Measurements from ENCODE around the gene CCDC188. TPM values are rescaled to one million over a fixed set of nuclear protein-coding genes. Genes with fewer than 3 reads are reported as not detected.
"Not testable (repeated sequence)": the region's sequence is repeated elsewhere in the genome, so short reads cannot be mapped to it uniquely, and the experiment has no call there.

The CCDC188 gene
- total RNA-seq, 2 experiments from 2014 or later: not detected

DNA sequence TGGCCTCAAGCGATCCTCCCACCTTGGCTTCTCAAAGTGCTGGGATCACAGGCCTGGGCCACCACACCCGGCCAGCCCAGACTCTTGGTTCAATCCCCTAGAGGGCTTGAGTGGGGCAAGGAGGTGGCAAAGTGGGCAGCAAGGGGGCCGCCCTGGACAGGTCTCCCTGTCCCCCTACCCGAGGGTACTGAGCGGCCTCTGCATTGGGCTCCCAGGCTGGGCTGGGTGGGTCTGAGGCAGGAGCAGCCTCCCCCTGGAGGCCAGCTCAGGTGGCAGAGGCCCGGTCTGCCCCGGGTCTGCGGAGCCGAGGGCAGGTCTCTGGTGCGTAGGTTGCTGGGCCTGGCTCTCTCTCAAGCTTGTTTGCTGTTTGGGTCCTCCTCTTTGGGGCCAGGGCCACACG is 22.4 kb upstream of the CCDC188 start:
- ChIA-PET POLR2A (no interaction called here), CTCF (no interaction called here)

DNA sequence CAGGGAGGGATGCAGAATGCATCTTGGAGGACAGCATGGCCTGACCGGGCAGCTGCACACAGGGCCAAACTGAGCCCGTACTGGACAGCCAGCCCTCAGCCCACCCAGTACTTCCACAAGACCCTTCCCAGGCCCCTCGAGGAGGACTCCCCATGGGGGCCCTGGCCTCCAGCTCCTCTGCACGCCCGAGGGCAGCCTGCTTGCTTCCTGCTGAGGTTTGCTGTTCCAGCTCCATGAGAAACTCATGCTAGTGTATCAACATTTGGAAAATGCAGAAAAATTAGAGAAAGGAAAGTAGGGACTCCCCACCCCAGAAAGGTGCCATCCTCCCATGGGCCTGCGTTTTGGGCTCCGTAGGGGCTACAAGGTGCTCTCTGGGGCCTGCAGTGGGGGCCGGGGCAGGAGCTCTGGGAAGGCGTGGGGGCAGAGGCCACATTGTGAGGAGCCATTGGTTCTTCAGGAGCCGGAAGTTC is 21.3 kb upstream of the CCDC188 start:
- CTCF ChIA-PET: no interaction called here
- POLR2A ChIA-PET: no interaction called here

DNA sequence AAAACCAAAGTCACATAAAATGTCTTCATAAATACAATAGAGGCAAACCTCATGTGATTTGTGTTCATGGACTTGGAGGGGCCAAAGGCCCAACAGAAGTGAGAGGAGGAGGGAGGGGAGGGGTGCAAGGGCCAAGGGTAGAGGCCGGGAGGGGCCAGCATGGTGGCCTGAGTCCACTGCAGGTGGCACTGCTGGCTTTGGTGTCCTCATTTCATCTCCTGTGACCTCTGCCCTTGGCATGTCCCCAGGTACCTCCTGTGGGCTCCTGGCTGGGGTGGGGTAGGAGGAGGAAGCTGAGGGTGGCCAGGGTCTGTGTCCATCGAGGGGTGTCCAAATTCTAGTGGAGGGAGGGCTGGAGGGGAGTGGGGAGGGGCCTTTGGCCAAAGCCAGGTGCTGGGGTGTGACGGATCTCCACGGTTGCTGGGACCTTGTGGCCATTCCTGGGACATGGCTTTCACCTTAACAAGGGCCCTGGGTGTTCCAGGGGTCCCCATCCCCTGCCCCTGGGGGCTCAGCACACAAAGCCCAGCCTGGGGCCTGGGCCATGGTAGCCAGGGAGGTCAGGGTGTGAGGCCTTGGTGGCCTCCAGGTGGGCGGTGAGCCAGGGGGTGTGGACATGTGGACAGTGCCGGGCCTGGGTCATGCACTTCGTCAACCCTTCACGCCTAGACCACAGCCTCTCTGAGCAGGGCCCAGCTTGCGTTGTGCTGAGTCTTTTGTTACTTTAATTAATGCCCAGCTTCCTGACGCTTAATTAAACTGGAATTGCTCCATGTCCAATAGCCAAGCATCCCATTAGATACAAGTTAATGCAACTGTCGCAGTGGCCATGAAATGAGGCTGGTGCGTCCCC is 20.7 kb upstream of the CCDC188 start:
- CTCF ChIA-PET: interaction anchor here (0.7 kb wide), 1 partner anchor 14 kb away, joined by 3 read pairs; no protein-coding TSS in a partner anchor

DNA sequence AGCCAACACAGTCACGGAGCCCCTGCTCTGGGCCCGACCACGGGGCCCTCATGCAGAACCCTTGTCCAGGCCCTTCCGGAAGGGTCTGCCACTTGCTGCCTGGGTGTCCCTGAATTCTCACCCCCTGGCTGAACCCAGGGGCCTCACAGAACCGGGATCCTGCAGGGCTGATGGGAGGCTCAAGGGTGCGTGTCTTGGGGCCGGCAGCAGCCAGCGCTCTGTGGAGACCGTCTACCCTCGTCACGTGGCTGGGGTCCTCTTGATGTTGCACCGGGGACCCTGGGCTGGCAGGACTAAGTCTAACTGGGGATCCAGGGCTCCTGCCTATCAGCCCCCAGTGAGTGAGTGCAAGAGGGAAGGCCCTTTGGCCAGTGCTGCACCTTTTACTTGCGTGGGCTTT is 19.3 kb upstream of the CCDC188 start:
- CTCF ChIA-PET: no interaction called here
- POLR2A ChIA-PET: no interaction called here

More for the DNA sequence above, 20.7 kb upstream of the CCDC188 start:
- POLR2A ChIA-PET: no interaction called here

DNA sequence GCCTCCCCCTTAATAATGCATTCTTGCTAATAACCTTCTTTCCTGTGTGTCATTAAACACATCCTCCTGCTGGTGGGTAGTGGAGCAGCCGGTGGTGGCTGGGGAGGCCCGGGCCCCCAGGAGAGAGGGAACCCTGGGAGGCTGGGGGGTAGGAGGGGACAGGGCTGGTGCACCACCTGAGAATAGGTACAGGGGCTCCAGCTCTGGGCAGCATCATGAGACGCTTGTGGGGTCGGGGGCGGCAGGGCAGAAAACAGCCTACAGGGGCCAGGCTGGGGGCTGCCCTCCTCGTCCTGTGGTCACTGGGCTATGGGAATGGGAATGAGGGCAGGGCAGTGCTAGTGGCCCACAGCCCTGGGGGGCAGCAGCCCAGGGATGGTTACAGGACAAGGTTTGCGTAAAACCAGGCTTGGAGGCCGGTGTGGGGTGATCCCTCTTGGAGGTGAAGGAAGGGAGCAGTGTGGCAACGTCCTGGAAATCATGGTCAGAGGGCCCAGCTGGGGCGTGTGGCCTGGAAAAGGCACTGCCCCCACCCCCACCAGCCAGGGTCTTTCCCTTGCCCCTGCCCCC is 18.5 kb upstream of the CCDC188 start:
- ChIA-PET POLR2A (no interaction called here), CTCF (no interaction called here)

DNA sequence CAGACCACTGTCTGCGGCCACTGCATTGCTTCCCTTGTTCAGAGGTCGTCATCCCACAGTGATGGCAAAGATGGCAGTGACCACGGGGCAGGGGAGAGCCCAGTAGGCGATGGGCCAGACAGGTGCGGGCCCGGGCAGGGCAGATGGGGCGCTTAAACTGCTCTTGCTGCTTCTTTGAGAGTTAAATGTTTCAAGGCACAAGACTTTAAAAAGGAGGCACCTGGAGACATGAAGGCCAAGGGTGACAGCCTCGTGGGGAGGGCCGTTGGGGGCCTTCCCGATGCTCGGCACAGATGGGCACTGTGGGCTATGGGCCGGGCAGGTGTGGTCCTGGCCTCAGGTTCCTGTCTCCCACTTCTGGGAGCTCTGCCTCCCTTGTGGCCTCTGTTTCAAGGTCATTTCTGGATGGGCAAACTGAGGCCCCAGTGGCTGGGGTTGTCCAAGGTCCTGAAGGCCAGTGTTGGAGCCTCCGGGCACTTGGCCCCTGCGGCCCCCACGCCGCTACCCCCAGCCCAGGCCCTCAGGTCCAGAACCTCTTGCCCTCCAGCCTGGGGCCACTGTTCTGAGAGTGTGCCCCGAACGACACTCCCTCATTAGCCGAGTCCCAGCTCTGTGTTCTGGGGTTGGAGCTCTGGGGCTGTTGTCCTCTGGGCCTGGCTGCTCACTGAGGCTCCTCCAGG is 16.9 kb upstream of the CCDC188 start:
- CTCF ChIA-PET: no interaction called here
- POLR2A ChIA-PET: no interaction called here

DNA sequence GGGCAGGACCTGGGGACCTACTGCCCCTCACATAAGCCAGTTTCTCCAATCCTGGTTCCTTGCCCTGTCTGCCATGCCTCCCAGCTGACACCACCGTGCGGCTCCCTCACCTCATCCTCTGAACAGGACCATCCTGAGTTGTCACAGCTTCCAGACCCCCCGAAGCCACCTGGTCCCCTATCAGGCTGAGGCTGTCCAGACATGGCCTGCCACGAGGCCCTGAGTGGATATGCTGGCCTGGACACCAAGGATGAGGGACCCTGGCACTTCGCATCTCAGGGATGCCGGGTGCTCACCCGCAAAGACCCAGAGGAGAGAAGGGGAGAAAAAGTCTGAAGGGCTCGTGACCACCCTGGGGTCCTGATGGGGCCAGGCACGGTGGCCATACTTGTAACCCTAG is 15.8 kb upstream of the CCDC188 start:
- CTCF ChIA-PET: no interaction called here
- POLR2A ChIA-PET: no interaction called here

DNA sequence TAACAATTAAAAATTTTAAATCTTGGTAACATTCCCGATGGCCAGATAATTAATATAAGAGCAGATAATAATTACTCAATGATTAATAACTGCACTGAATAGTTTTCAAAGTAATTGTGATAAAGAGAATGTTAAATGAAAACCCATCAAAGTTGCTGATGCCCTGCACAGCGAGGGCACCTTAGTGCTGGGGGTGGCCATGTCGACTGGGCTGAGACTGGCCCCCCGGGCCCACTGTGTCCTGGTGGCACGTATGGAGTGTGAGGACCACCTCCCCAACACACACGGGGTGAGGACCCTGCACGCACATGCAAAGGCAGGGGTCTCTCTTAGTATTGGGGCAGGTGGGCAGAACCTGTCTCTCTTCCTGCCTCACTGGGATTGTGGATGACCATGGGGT is 15.1 kb upstream of the CCDC188 start:
- ChIA-PET CTCF (no interaction called here), POLR2A (no interaction called here)

DNA sequence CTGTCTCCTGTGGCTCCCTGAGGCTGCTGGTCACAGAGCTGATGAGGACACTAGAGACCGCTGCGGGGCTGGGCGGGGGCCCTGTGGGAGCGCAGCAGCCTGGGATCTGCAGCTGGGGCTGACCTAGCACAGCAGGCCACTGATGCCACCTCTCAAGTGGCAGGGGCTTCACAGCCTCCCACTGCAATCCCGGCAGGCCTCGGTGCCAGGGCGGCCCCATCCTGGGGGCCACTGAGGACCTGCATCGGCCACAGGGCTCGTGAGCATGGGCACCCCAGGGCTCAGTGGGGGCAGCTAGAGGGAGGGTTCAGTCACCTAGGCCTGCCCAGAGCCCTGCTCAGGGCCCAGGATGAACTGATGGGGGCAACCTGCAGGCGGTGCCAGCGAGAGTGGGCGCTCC is 14.6 kb upstream of the CCDC188 start:
- POLR2A ChIA-PET: no interaction called here
- CTCF ChIA-PET: no interaction called here

DNA sequence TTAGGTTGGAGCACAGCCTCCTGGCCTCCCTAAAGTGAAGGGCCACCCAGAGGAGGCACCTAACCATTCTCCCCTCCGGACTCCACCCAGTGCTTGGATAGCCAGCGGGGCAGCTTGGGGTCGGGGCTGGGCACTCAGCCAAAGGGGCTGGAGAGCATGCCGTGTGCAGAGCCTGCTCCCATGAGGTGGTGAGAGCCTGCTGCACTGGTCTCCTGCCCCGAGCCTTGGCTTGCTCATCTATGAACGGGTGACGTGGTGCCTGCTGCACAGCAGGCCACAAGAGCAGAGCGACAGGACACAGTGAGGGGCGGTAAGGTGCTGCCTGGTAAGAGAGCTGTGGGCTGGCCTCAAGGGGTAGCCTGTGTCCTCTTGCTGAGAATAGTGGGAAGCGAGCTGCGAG is 14.0 kb upstream of the CCDC188 start:
- CTCF ChIA-PET: no interaction called here

DNA sequence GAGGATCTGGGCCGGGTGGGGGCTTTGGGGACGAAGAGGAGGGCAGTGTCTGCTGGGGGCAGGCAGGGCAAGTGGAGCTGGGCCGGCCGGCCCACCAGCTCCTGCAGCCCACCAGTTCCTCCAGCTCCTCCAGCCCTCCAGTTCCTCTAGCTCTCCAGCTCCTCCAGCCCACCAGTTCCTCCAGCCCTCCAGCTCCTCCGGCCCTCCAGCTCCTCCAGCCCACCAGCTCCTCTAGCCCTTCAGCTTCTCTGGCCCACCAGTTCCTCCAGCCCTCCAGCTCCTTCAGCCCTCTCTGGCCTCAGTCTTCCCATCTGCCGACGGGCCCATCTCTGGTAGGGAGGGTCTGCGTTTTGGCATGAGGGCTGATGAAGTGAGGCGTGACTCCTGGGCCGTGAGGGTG is 9.2 kb upstream of the CCDC188 start:
- ChIA-PET CTCF (interaction anchor here (1.3 kb wide), 1 partner anchor 79 kb away, joined by 3 read pairs; no protein-coding TSS in a partner anchor), POLR2A (no interaction called here)

More for the DNA sequence above, 14.0 kb upstream of the CCDC188 start:
- POLR2A ChIA-PET: no interaction called here

DNA sequence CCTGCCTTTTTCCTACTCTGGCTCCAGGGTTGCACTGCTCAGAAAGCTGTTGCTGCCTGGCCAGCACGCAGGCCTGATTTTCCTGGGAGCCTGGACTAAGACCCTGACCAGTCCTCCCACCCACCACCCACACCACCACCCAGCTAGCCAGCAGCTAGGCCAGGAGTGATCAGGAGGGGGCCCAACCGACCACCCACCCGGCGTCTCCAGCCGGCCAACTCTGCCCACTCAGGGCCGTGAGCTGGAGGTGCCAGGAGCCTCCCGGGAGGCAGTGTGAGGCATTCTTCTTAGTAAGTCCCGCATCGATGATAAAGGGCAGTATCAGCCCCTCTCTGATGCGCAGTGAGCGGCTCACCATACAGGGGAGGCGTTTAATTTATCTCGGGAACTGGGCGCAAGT is 8.7 kb upstream of the CCDC188 start:
- POLR2A ChIA-PET: not testable (repeated sequence)
- CTCF ChIA-PET: interaction anchor here (1.3 kb wide), 1 partner anchor 79 kb away, joined by 3 read pairs; no protein-coding TSS in a partner anchor

DNA sequence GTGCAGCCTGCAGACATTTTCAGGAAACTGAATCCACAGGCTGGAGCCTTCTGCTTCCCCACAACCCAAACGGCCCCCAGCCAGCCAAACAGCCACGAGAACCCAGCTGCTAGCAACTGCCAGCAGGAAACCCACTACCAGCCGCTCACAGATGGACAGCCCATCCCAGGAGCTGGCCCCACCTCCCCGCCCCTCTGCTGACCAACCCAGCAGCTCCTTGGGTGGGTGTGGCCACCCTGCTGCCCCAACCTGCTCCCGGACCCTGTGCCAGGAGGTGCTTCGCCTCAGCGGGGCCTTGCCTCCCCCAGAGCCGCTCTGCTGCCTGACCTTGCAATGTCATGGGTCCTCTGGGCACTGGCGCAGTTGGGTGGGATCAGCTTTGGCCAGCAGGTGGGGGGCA is 8.2 kb upstream of the CCDC188 start:
- POLR2A ChIA-PET: no interaction called here
- CTCF ChIA-PET: interaction anchor here (1.3 kb wide), 1 partner anchor 80 kb away, joined by 3 read pairs; no protein-coding TSS in a partner anchor

DNA sequence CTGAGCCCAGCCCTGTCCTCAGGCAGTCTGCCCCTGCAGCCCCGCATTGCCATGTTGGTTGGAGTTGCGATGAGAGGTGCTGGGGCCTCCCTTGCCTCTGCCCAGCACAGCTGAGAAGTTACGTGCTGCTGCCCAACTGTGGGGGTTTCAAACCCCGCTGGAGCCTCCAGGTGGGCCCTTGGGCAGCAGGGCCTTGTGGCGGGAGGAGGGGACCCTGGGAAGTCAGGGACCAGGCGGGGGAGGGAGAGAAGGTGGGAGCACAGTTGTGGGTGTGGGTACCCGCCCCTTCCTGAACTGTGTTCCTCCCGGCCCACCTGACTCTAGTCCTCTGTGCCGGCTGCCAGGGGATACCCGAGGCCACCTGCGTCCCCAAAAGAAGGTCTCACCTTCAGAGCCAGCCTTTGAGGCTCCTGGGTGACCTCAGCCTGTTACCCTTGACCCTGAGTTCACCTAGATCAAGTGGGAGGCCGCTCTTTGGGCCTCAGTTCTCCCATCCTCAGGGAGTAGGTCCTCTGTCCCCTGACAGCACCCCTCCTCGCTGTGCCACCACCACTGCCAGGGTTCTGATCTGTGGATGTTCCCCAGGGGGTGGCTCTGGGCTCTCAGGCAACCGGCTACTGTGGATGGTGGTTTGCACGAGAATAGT is 7.7 kb upstream of the CCDC188 start:
- POLR2A ChIA-PET: no interaction called here
- CTCF ChIA-PET: interaction anchor here (1.3 kb wide), 1 partner anchor 80 kb away, joined by 3 read pairs; no protein-coding TSS in a partner anchor

DNA sequence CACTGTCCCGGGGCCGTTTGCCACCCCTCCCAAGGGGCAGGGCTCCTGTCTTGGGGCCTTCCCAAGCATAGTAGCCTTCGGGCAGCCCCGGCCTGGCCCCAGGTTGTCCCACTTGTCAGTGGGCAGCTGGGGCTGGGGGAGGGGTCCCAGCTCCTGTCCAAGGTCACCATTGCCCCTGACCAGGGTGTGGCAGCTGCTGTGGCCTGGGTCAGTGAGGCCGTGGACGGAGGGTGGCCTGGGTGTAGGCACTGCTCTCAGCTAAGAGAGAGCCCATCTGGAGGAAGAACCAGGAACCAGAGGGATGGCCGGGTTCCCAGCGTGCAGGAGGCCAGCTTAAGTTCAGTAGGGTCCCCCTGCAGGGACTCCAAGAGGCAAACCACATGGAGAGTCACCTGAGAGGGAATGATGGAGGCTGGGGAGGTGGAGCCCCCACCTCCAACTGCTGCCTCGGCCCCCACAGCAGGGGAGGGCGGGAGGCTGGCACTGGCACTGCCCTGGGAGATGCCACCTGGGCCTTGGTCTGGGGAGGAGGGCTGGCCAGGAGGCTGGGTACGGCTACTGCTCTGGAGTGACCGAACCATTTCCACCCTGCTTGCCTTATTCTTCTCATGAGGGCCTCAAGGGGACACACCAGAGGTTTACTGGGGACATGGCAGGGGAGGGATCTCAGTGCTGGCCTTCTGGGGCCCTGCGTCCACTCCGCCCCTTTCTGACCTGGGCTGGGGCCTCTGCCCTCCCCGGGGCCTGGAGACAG is 6.8 kb upstream of the CCDC188 start:
- CTCF ChIA-PET: interaction anchor here (0.7 to 2.2 kb wide), 22 partner anchors 11 to 237 kb away, joined by 3 to 21 read pairs (median 4); partner anchors contain the start of genes DGCR6L and ZNF74
- POLR2A ChIA-PET: no interaction called here

DNA sequence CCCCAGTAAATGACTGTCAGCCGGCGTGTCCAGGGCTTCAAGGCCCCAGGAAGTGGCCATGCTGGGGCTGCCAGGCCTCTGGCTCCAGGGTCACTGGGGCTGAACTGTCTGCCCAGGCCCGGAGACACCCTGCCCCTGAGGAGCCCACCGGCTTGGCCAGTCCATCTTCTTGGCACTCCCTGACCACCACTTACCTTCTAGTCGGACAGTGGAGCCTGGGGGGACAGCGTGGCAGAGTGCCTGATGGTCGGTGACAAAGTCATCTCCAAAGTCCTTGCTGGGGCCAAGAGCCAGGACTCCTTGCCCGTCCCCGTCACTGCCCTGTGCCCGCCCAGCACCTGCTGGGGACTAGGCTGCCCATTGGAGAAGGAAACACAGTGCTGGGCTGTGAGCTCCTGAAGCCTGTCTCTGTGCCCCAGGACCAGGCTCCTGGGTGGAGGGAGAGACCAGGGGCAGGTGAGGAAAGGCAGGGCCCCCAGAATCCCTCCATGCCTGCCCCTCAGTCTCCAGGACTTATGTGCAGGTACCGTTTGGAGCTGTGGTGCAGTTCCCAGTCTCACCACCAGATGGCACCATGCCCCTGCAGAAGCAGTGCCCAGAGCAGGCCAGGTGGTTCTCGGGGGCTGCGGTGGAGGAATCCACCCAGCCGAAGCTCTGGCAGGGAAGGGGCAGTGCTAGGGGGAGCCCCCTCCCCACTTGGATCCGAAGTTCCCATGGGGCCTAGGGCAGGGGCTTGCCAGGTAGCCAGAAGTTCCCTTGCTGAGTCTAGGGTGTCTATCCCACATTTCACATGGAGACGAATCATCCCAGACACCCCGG is 6.0 kb upstream of the CCDC188 start:
- POLR2A ChIA-PET: no interaction called here
- CTCF ChIA-PET: interaction anchor here (0.6 to 2.2 kb wide), 23 partner anchors 10 to 517 kb away, joined by 3 to 21 read pairs (median 4); partner anchors contain the start of genes DGCR6L and ZNF74

DNA sequence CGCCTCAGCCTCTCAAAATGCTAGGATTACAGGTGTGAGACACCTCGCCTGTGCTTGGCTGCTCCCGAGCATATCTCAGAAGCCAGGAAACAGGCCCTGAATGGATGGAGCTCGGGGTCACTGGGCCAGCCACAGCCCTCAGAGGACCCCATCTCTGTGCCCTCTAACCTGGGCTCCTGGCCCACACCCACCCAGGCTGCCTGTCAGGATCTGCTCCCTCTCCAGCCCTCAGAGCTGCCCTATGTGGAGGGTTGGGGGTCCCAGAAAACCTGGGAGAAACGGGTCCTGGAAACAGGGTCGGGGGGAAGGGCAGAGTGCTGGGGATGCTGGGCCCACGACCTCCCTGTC is 5.2 kb upstream of the CCDC188 start:
- POLR2A ChIA-PET: interaction anchor here (0.6 kb wide), 1 partner anchor 350 kb away, joined by 7 read pairs; no protein-coding TSS in a partner anchor
- CTCF ChIA-PET: interaction anchor here (0.6 to 2.2 kb wide), 3 partner anchors 128 to 518 kb away, joined by 3 to 21 read pairs (median 6); partner anchors contain the start of gene ZNF74

DNA sequence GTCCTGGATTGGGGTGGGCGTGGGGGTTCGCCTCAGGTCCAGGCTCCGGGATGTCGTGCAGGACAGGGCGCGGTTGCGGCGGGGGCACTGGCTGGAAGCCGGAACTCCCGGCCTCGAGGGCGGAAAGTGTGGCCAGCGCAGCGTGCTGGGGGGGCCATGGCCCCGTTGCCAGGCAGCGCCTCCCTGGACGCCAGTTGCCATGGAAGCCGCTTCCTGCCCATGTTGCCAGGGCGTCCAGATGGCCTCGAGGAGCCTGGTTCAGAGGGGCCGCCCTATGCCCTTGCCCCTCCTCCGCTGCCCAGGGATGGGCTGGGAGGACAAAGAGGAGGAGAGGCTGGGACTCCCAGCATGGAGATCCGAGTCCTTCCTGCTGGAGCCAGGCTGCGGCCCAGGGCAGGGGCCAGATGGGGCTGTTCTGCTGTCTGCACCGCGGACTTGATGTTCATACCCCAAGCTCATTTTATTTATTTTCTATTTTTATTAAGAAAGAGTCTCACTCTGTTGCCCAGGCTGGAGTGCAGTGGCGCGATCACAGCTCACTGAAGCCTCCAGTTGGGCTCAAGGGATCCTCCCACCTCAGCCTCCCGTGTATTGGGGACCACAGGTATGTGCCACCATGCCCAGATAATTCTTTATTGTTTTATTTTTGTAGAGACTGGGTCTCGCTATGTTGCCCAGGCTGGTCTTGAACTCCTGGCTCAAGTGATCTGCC is 4.6 kb upstream of the CCDC188 start:
- POLR2A ChIA-PET: interaction anchor here (0.6 kb wide), 1 partner anchor 350 kb away, joined by 7 read pairs; no protein-coding TSS in a partner anchor

More for the DNA sequence above, 4.6 kb upstream of the CCDC188 start:
- CTCF ChIA-PET: no interaction called here
